ENCODE measurements around the gene CLSTN2.
A peak's percentile ranks its signal among the peaks of the same experiment; 100 is the strongest.

CLSTN2 gene

DNA sequence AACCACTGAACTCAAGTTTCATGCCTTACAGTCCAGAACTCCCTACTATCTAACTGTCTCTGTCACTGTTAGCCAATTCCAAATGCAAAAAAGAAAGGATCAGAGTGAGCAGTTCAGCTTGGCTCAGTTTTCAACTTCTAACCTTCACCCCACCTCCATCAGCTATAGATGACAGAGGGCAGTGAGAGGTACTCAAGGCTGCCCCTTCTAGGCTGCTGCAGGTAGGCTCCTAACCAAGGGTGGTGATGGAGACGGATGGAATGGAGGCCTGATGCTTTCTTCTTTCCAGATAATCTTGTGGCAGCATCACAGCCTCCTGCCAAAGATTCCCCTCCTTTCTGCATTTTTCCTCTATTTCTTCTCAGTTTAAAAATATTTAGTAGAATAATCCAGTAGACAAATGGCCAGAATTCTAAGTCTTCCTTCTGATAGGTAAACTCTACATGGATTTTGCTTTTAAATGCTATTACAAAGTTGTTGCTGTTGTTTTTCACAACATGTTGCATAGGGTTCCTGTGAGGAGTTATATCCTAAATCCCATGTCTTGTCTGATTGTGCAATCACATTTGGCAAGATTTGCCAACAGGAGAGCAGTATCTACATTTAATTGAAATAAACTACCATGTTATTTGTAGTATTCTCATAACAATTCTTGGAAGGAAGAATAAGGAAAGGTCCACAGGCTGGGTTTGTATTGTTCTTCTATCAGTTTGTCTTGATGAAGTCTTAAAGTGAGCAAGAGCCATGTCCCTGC lies 441.3 kb downstream of the CLSTN2 start:
- TF ChIP-seq, protein P1, sequence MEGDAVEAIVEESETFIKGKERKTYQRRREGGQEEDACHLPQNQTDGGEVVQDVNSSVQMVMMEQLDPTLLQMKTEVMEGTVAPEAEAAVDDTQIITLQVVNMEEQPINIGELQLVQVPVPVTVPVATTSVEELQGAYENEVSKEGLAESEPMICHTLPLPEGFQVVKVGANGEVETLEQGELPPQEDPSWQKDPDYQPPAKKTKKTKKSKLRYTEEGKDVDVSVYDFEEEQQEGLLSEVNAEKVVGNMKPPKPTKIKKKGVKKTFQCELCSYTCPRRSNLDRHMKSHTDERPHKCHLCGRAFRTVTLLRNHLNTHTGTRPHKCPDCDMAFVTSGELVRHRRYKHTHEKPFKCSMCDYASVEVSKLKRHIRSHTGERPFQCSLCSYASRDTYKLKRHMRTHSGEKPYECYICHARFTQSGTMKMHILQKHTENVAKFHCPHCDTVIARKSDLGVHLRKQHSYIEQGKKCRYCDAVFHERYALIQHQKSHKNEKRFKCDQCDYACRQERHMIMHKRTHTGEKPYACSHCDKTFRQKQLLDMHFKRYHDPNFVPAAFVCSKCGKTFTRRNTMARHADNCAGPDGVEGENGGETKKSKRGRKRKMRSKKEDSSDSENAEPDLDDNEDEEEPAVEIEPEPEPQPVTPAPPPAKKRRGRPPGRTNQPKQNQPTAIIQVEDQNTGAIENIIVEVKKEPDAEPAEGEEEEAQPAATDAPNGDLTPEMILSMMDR (IDR thresholded peaks at IDR 0.05; ENCODE audit: control insufficient read depth, insufficient read depth, low read depth, low read length, missing control alignments) = no peak
- H3K4me3 ChIP-seq (ENCODE audit: control insufficient read depth, low read depth, low read length) = no peak overlapping the region
- no peak for DNase-seq (ENCODE audit: low read depth)

DNA sequence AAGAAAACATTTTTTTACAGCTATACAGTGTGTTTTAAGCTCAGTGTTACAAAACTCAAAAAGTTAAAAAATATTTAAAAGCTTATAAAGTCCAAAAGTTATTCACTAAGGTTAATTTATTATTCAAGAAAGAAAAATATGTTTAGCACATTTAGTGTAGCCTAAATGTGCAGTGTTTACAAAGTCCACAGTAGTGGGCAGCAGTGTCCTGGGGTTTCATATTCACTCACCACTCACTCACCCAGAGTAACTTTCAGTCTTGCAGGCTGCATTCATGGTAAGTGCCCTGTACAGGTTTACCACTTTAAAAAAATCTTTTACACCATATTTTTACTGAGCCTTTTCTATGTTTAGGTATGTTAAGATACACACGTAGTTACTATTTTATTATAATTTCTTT lies 442.7 kb downstream of the CLSTN2 start:
- H3K4me3 ChIP-seq (ENCODE audit: control insufficient read depth, low read depth, low read length) = no peak overlapping the region
- no peak for DNase-seq (ENCODE audit: low read depth)
- TF ChIP-seq, protein P1 (IDR thresholded peaks at IDR 0.05; ENCODE audit: control insufficient read depth, insufficient read depth, low read depth, low read length, missing control alignments) = peak; percentile 9

DNA sequence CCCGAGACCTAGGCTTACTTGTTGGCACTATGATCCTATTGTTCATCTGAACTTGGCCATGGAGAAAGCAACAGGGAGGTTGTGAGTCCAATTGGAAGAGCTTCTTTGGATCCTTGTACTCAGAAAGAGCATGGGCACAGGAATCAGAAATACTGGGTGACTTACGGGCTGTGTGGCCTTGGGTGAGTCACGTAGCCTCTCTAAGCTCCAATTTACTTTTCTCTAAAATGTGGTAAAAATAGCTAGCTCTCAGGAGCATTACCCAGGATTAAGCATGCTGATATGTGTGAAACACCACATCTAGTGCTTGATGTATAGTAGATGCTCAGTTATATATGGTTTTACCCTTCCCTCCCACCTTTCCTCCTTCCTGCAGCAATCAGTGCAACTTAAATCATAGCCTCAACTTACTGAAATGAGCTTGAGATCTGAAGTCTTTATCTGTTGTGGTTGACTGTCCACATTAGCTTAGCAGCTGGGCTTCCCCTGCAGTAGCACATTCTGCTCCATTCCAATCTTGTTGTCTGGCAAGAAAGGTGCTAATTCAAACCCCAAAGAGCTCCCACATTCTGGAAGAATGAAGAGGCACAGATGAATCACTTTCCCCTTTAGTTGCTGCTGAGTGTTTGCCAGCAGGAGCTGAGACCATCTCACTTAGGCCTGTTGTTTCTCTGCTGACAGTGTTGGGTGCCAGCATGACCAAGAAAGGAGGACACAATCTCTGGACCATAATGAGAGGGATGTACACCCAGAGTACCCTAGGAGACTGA lies 443.8 kb downstream of the CLSTN2 start:
- TF ChIP-seq, protein P1 (IDR thresholded peaks at IDR 0.05; ENCODE audit: control insufficient read depth, insufficient read depth, low read depth, low read length, missing control alignments) = no peak
- H3K4me3 ChIP-seq (ENCODE audit: control insufficient read depth, low read depth, low read length) = no peak overlapping the region
- DNase-seq (ENCODE audit: low read depth) = no peak

DNA sequence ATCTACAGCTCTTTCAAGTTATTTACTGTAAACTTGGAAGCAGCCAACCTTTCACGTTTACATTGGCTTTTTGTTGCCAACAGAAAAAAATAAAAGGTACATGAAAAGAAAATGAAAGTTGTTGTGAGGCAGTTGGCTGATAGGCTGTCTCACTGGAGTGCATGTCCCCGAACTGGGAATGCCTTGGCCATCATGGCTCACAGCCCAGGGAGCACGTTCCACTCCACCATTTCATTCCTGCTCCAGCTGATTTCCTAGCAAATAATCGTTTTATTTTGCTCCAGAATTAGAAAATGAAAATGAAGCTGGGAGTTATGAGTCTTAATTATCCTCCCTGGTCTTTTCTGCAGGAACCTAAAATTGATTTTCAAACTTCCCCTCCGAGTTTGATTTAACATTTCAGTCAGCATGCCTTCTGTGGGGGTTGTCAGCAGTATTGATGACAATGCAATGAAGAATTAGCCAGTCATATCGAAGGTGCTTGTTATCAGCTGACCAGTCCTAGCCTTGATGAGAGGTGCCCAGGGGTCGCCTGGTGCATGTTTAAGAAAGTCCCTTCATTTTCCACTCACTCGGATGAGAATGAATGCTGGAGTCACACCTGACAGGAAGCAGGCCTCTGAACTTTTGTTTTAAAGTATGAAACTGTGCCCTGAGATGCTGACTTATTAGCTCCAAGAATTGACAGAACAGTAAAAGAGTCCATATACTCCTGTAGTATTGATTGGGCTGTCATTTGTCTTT lies 449.2 kb downstream of the CLSTN2 start:
- TF ChIP-seq, protein P1 (IDR thresholded peaks at IDR 0.05; ENCODE audit: control insufficient read depth, insufficient read depth, low read depth, low read length, missing control alignments) = no peak
- no peak for DNase-seq (ENCODE audit: low read depth)
- no peak overlapping the region for H3K4me3 ChIP-seq (ENCODE audit: control insufficient read depth, low read depth, low read length)

DNA sequence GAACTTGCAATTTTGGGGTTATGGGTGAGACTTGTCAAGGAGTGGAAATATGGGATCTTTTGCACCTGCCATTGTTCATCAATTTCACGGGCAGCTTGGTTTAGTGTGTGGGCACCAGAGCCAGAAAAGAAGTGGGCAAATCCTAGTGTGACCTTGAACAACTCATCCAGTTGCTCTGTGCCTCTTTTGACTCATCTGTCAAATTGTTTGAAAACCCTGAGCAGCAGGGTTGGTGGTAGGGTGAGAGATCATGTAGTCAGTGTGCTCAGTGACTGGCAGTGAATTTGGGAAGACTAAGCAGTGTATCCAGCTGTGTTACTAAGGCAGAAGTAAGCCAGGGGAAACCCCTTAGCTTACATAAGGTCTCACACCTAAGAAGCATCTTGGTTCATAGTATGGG lies 449.9 kb downstream of the CLSTN2 start:
- TF ChIP-seq, protein P1 (IDR thresholded peaks at IDR 0.05; ENCODE audit: control insufficient read depth, insufficient read depth, low read depth, low read length, missing control alignments) = no peak
- DNase-seq (ENCODE audit: low read depth) = no peak
- no peak overlapping the region for H3K4me3 ChIP-seq (ENCODE audit: control insufficient read depth, low read depth, low read length)

DNA sequence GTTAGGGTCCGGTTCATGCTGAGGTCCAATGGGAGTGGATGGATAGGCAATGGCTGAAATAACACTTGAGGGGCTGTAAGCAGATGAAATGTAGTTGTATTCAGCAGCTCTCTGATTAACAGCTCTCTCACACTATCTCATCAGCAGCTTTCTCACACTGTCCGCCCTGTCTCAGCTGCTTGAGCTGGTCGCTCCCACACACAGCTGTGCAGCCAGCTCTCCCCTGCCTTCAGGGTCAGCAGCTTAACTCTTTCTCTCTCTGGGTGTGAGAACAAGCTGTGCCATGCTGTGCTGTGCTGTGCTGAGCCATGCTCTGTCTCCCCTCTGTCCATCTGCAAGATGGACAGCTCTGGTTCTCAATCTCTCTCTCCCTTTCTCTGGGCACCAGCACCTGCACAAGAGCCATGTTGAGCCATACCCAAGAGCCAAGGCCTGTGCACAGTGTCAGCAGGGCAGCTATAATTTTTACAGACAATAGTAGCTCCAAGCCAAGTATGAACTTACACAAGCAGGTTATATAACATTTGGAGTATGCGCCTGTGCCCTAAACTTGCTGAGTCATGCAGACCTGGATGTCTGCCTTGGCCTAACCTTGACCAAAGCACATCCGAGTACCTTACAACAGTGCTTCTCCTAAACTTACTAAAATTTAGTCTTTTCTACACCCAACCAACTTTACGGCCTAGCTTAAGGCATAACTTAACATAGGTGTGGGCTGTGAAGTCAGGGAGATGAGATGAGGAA lies 451.5 kb downstream of the CLSTN2 start:
- TF ChIP-seq, protein P1 (IDR thresholded peaks at IDR 0.05; ENCODE audit: control insufficient read depth, insufficient read depth, low read depth, low read length, missing control alignments) = no peak
- DNase-seq (ENCODE audit: low read depth) = no peak
- no peak overlapping the region for H3K4me3 ChIP-seq (ENCODE audit: control insufficient read depth, low read depth, low read length)

All from AG09309 (cell line).